Limb (tissue), 2 donors: ENCODE data around the gene PTPRCAP.
"Not testable (repeated sequence)": the region's sequence is repeated elsewhere in the genome, so short reads cannot be mapped to it uniquely, and the experiment has no call there.

Source experiments
- DNase-seq, 2 donors: peaks; one replicate each; pipeline ENCODE4 v3.0.0-alpha.2; 2016; ENCODE audit errors: extremely low spot score in 2 of 2

PTPRCAP gene

GRCh38 chr11:67427364-67427859 lies 10.1 kb downstream of the PTPRCAP start:
- DNase-seq, result not testable (repeated sequence)

DNA sequence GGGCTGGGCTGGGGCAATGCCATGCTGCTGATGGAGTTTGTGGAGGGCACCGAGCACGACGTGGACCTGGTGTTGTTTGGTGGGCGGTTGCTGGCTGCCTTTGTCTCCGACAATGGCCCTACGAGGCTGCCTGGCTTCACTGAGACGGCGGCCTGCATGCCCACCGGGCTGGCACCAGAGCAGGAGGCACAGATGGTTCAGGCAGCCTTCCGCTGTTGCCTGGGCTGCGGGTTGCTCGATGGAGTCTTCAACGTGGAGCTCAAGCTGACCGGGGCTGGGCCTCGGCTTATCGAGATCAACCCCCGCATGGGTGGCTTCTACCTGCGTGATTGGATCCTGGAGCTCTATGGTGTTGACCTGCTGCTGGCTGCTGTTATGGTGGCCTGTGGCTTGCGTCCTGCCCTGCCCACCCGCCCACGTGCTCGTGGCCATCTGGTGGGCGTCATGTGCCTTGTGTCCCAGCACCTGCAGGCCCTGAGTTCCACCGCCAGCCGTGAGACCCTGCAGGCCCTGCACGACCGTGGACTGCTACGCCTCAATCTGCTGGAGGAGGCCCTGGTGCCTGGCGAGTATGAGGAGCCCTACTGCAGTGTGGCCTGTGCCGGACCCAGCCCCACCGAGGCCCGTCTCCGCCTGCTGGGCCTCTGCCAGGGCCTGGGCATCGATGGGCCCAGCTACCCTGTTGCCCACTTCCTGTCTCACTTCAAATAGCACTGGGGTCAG lies 13.4 kb downstream of the PTPRCAP start:
- no peak for DNase-seq

DNA sequence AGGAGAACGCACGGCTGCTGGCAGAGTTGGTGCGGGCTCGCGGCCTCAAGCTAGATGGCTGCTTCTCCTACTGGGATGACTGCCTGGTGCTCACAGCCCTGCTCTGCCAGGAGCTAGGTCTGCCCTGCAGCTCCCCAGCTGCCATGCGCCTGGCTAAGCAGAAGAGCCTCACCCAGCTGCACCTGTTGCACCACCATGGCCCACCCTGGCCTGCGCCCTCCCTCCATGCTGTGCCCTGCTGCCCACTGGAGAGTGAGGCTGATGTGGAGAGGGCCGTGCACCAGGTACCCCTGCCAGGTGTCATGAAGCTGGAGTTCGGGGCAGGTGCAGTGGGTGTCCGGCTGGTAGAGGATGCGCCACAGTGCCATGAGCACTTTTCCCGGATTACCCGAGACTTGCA lies 14.0 kb downstream of the PTPRCAP start:
- DNase-seq, result no peak

- no peak for DNase-seq
Observed at GRCh38 chr11:67422891-67423290, 14.6 kb downstream of the PTPRCAP start.

GRCh38 chr11:67421430-67422031 lies 16.0 kb downstream of the PTPRCAP start:
- DNase-seq, result no peak

GRCh38 chr11:67420646-67421429 lies 16.6 kb downstream of the PTPRCAP start:
- DNase-seq, result peak; percentile 92 to 99

GRCh38 chr11:67420147-67420645 lies 17.3 kb downstream of the PTPRCAP start:
- DNase-seq, result no peak

DNA sequence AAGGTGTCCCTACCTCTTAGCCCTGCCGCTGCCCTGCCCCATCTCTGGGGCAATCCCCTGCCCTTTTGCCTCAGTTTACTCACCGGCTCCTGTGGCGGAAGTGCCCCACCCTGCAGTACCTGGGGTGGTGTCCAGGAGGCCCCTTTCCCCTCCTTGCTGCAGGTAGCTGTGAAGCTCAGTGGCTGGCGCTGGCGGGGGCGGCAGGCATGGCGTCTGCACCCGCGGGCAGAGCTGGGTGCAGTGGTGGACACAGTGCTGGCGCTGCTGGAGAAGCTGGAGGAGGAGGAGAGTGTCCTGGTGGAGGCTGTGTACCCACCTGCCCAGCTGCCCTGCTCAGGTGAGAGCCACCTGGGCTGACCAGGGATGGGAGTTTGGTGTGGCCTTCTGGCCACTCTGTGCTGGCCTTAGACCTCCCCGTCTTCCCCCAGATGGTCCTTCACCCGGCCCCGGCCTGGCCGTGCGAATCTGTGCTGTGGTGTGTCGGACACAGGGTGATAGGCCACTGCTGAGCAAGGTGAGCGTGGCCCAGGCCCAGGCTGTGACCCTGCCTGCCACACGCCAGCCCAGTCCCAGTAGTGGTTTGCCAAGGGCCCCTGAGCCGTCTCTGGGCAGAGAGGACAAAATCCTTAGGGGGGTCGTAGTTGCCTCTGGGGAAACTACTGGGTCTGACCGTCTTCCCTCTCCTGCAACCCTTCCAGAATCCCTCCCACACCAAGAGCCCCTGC lies 18.0 kb downstream of the PTPRCAP start:
- DNase-seq, result no peak

- DNase-seq, result no peak
Observed at GRCh38 chr11:67418476-67419281, 18.8 kb downstream of the PTPRCAP start.

GRCh38 chr11:67417425-67417824 lies 20.1 kb downstream of the PTPRCAP start:
- no peak for DNase-seq

GRCh38 chr11:67416416-67417335 lies 20.8 kb downstream of the PTPRCAP start:
- no peak for DNase-seq

- DNase-seq, result no peak
Observed at GRCh38 chr11:67415501-67416304, 21.8 kb downstream of the PTPRCAP start, which contains the start of gene CARNS1. Gene CARNS1, plus strand, starts transcription at chr11:67415678. Its CDS starts 522 bp downstream, at chr11:67416200.

- DNase-seq, result no peak
Observed at GRCh38 chr11:67413266-67413849, 24.1 kb downstream of the PTPRCAP start.

GRCh38 chr11:67412495-67413179 lies 24.8 kb downstream of the PTPRCAP start:
- no peak for DNase-seq

DNA sequence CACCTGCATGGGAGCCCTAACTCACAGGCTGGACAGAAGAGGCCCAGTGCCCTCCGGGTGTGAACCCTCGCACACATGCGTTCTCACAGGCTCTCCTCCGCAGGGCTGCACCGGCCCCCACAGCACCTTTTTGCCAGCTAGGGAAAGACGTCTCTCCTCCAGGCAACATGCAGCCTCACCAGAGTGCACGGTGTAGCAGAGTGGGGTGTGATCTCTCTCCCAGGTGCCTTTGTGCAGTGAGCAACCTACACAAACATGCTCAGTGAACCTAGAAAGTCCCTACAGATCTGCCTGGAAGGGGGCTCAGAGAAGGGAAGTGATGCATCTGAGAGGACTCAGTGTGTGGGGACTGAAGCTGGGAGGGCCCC lies 25.7 kb downstream of the PTPRCAP start:
- no peak for DNase-seq

DNA sequence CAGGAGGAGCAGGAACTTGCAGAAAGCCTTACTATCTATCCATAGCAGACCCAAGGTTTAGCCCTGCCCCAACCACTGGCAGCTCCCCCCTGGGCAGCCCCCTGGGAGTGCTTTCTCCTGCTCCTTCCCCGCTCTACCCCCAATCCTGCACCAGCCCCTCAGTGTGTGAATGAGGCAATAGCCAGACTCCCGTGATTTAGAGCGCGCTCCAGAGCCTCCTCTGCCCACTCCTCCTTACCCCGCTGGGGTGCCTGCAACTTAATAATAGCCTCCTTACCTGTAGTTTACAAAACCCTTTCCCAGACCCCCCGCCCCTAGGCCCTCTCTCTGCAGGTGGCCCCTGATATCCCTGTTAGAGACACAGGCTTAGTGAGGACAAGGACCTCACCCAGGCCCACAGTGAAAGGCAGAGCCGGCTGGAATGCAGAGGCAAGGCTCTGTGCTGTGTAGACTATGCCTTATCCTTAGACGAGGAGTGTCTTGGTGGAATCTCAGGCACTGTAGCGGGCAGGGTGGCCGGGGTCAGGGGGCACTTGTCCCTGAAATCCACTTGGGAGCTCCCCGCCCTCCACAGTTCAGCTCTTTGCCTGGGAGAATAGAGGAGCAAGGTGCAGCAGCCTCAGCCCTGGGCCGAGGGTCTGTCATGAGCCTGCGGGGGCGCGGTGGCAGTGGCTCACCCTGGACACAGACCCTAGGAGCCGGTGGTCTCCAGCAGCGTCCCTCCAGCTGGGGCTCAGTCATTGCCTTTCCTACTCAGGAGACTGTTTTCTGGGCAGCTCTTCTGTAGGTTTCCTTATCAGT lies 26.3 kb downstream of the PTPRCAP start:
- no peak for DNase-seq

GRCh38 chr11:67410369-67410831 lies 27.1 kb downstream of the PTPRCAP start:
- no peak for DNase-seq
